ENCODE measurements around the gene PHYH.
"Not testable (repeated sequence)": the region's sequence is repeated elsewhere in the genome, so short reads cannot be mapped to it uniquely, and the experiment has no call there.

PHYH gene

GRCh38 chr10:13234736-13235135, 65.1 kb downstream of the PHYH start:
- not testable (repeated sequence) for H3K27ac ChIP-seq, H3K4me3 ChIP-seq

GRCh38 chr10:13234172-13234571, 65.7 kb downstream of the PHYH start, which contains the start of gene UCMA:
Gene UCMA, minus strand, starts transcription at chr10:13234374. Its CDS starts 116 bp downstream, at chr10:13234258.
- H3K4me3 ChIP-seq, result no peak within 1 kb of the TSS
- H3K27ac ChIP-seq, result no peak within 1 kb of the TSS

DNA sequence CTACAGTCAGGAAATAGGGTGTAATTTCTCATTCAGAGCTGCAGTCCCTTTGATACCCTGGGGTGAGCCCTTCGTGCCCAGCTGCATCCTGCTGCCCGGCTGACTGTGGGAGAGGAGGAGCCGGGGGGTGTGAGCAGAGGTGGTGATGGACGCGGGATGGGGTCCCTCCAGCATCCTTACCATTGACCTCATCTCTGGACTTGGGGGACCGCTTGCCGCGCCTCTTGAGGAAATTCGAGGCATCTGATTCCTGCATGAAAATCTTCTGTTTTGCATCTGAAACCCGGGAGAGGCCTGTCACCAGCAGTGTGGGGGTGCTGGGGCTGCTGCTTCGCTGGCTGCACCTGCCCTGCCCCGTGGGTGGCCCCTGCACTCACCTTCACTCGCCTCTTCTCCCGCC, 66.5 kb downstream of the PHYH start:
- Histone ChIP-seq H3K4me3 (no peak overlapping the region), H3K27ac (no peak overlapping the region)

GRCh38 chr10:13231808-13232207, 68.1 kb downstream of the PHYH start:
- no peak overlapping the region for H3K27ac ChIP-seq
- H3K4me3 ChIP-seq, result no peak overlapping the region

DNA sequence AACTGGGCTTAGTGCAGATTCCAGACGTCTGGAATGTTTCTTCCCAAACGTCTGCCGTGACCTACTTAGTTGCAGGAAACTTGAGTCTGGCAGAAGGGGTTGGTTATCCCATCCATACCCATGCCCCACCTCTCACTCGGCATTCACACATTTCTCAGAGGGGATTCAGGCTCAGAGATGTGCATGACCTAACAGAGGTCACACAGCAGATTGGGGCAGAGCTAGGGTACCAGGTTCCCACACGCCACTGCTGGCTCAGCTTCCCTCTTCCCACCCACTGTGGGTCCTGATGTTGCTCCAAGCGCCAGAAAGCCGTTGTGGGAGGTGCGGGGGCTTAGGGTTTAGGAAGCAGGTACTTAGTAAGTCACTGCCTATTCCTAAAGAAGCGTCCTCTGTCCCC, 68.7 kb downstream of the PHYH start:
- no peak overlapping the region for H3K27ac ChIP-seq
- no peak overlapping the region for H3K4me3 ChIP-seq

Measured in skin epidermis (tissue), 12 donors.